Measurements from ENCODE around the gene SLX4. TPM values are rescaled to one million over a fixed set of nuclear protein-coding genes. Genes with fewer than 3 reads are reported as not detected.

SLX4 gene
- polyA plus RNA-seq, 2 of the 4 experiments (the other 2 are of a cell fraction), result 3.0 to 5.0 TPM

DNA sequence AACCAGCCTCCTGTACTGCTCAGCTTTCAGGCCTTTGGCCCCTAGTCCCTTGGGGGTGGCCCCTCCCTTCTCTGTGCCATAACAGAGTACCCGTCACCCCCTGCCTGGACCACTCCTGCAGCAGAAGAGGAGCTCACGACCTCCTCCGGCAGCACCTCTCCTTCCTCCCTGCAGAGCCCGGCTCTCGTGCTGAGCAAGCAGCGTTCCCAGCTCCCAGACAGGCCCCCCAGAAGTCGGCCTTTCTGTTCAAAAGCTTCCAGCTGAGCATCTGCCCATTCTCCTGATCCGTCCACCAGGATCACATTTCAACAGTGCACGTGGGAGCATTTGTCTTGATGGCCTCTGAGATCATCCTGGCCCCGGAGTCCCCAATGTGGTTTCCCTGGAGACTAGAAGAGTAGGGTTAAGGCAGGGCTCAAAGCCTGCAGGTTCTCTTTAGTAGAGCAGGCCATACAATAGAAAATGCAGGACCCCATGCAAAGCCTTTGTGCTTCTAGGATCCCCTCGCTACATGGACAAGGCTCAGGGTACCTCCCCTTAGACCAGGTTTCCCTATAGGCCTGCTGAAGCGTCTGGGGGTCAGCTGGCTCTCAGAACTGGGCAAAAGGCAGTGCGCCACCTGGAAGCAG lies 69.8 kb downstream of the SLX4 start:
- no peak overlapping the region for H3K27ac ChIP-seq
- FAIRE-seq (no peak), DNase-seq (ENCODE audit: low read depth in 1 of 2, low spot score in 1 of 2) (no peak), ATAC-seq (no peak; a peak in 1 of 6 replicates)
- CTCF ChIA-PET, result interaction anchor here (0.9 to 1.3 kb wide), 3 partner anchors 8 to 24 kb away, joined by 3 to 5 read pairs (median 3); no protein-coding TSS in a partner anchor
- no peak overlapping the region for H3K4me2 ChIP-seq
- 82% methylated on average over 11 of the region's 13 CpGs for WGBS (ENCODE audit: missing lambda C conversion rate)
- H3K4me3 ChIP-seq, result no peak overlapping the region
- no peaks in the 10 kb centered on the region for H3K9me3 ChIP-seq
- POLR2A ChIA-PET, result no interaction called here
- no peak for TF ChIP-seq JUN (IDR thresholded peaks at IDR 0.05)
- TF ChIP-seq TP53 (CRISPR knock-in tag; IDR thresholded peaks at IDR 0.05), result no peak
- TF ChIP-seq, protein P1, sequence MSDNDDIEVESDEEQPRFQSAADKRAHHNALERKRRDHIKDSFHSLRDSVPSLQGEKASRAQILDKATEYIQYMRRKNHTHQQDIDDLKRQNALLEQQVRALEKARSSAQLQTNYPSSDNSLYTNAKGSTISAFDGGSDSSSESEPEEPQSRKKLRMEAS (IDR thresholded peaks at IDR 0.05), result no peak
- TF ChIP-seq ZFP36 (IDR thresholded peaks at IDR 0.05; ENCODE audit: borderline replicate concordance, partially characterized antibody), result no peak
- no peak for TF ChIP-seq HOXB13 (CRISPR knock-in tag; IDR thresholded peaks at IDR 0.05; ENCODE audit: low read depth)
- no peak for TF ChIP-seq KDM1A (IDR thresholded peaks at IDR 0.05; ENCODE audit: low read depth)
- no peak for TF ChIP-seq ZC3H11A (IDR thresholded peaks at IDR 0.05)
- TF ChIP-seq TFCP2L1 (CRISPR knock-in tag; IDR thresholded peaks at IDR 0.05), result no peak
- TF ChIP-seq HOXB5 (CRISPR knock-in tag; IDR thresholded peaks at IDR 0.05), result no peak
- no peak for TF ChIP-seq FOSL2 (IDR thresholded peaks at IDR 0.05)
- no peak for TF ChIP-seq FOSL2 (CRISPR knock-in tag; IDR thresholded peaks at IDR 0.05)
- H3K4me1 ChIP-seq, result no peaks in the 10 kb centered on the region

DNA sequence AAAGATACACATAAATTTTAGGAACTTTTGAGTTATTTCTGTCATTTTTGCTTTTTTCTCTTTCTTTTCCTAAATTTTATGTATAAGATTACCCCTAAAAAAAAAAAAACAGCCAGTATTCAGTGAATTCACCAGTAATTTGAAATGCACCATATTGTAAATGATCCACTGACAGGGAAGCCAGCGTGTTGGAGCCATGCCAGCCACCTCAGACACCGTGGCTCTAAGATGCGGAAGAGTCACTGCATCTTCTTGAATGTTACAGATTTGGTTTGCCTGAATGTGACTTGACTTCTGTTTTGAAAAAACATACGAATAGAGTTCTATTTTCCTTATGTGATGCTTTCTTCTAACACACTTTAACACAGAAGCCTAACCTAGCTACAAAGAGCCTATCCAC lies 73.2 kb downstream of the SLX4 start:
- H3K4me3 ChIP-seq, result no peak overlapping the region
- ChIA-PET POLR2A (no interaction called here), CTCF (interaction anchor here (1.0 kb wide), 1 partner anchor 10 kb away, joined by 3 read pairs; no protein-coding TSS in a partner anchor)
- ATAC-seq (no peak), DNase-seq (ENCODE audit: low read depth in 1 of 2, low spot score in 1 of 2) (no peak), FAIRE-seq (no peak)
- no peaks in the 10 kb centered on the region for H3K4me1 ChIP-seq
- TF ChIP-seq MYC (IDR thresholded peaks at IDR 0.05; ENCODE audit: borderline replicate concordance, low read length) (no peak), CHD2 (IDR thresholded peaks at IDR 0.05; ENCODE audit: low read length, partially characterized antibody) (no peak)
- WGBS (ENCODE audit: missing lambda C conversion rate), result 81% methylated on average over 4 of the region's 4 CpGs
- no peak overlapping the region for H3K27ac ChIP-seq
- H3K9me3 ChIP-seq, result no peaks in the 10 kb centered on the region
- no peak overlapping the region for H3K4me2 ChIP-seq

DNA sequence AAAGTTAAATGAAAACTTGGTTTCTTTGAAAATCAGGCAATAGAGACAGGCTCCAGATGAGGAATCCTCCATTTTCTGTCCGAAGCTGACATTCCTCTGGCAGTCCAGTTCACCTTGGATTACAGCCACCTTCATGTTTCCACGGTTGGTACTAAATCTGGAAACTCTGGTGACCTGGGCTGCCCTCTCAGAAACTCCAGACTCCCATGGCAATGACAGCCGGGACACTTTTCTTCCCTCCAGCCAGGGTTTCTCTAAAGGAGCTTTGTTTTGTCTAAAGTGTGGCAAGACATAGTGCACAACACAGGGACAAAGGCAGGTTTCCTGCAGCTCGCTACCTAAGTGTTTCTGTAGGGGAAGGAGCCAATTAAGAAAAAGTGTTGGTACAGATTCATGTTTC lies 74.6 kb downstream of the SLX4 start:
- H3K4me3 ChIP-seq, result no peak overlapping the region
- ATAC-seq (no peak), FAIRE-seq (no peak), DNase-seq (ENCODE audit: low read depth in 1 of 2, low spot score in 1 of 2) (no peak)
- no peak overlapping the region for H3K4me2 ChIP-seq
- no peaks in the 10 kb centered on the region for H3K4me1 ChIP-seq
- H3K9me3 ChIP-seq, result no peaks in the 10 kb centered on the region
- CTCF ChIA-PET, result interaction anchor here (1.0 to 1.9 kb wide), 2 partner anchors 10 to 12 kb away, joined by 4 to 10 read pairs; no protein-coding TSS in a partner anchor
- TF ChIP-seq GATA3 (IDR thresholded peaks at IDR 0.05; ENCODE audit: borderline replicate concordance), result no peak
- no peak for TF ChIP-seq ZSCAN20 (CRISPR knock-in tag; IDR thresholded peaks at IDR 0.05)
- H3K27ac ChIP-seq, result no peak overlapping the region
- WGBS (ENCODE audit: missing lambda C conversion rate), result 76% methylated on average over 4 of the region's 4 CpGs
- POLR2A ChIA-PET, result no interaction called here

DNA sequence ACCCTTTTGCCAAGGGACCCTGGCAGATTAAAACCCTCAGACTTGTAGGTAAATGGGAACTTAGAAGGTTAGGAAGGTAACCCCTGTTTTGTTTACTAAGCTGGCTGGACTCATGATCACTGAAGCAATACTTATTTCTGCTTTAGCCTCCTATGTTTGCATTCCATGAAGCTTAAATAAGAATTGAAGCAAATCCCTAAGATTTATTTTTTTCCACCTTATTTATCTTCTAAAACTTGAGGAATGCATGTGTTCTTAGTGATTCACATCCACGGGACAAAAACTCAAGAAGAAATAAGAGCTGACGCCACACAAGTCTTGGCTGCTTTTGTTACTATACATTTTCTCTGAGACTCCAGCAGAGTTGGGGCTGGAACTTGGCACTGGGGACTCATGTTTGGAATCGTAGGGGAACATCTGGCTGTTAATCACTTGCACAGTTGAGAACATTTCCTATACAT lies 75.1 kb downstream of the SLX4 start:
- H3K9me3 ChIP-seq, result no peaks in the 10 kb centered on the region
- ATAC-seq (no peak), FAIRE-seq (no peak)

More for the DNA sequence above, 75.1 kb downstream of the SLX4 start:
- ChIA-PET POLR2A (no interaction called here), CTCF (interaction anchor here (1.9 kb wide), 1 partner anchor 9 kb away, joined by 10 read pairs; no protein-coding TSS in a partner anchor)
- no peak overlapping the region for H3K4me2 ChIP-seq
- H3K4me3 ChIP-seq, result no peak overlapping the region
- TF ChIP-seq ZFP36 (IDR thresholded peaks at IDR 0.05; ENCODE audit: borderline replicate concordance, partially characterized antibody) (no peak), EHF (CRISPR knock-in tag; IDR thresholded peaks at IDR 0.05) (no peak), HEYL (CRISPR knock-in tag; IDR thresholded peaks at IDR 0.05) (no peak), ESRRA (IDR thresholded peaks at IDR 0.05; ENCODE audit: borderline replicate concordance, low read length) (no peak), TFCP2L1 (CRISPR knock-in tag; IDR thresholded peaks at IDR 0.05) (no peak), TP53 (CRISPR knock-in tag; IDR thresholded peaks at IDR 0.05) (no peak), NPAS2 (CRISPR knock-in tag; IDR thresholded peaks at IDR 0.05; ENCODE audit: borderline replicate concordance) (no peak), MYC (IDR thresholded peaks at IDR 0.05; ENCODE audit: borderline replicate concordance, low read length) (no peak), SMC3 (IDR thresholded peaks at IDR 0.05) (no peak), RCOR1 (IDR thresholded peaks at IDR 0.05; ENCODE audit: low read depth, low read length) (no peak), EHMT2 (IDR thresholded peaks at IDR 0.05; ENCODE audit: low read depth) (no peak)
- TF ChIP-seq, protein P2, sequence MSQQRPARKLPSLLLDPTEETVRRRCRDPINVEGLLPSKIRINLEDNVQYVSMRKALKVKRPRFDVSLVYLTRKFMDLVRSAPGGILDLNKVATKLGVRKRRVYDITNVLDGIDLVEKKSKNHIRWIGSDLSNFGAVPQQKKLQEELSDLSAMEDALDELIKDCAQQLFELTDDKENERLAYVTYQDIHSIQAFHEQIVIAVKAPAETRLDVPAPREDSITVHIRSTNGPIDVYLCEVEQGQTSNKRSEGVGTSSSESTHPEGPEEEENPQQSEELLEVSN (IDR thresholded peaks at IDR 0.05; ENCODE audit: borderline replicate concordance, low read depth), result no peak
- TF ChIP-seq, protein P3, sequence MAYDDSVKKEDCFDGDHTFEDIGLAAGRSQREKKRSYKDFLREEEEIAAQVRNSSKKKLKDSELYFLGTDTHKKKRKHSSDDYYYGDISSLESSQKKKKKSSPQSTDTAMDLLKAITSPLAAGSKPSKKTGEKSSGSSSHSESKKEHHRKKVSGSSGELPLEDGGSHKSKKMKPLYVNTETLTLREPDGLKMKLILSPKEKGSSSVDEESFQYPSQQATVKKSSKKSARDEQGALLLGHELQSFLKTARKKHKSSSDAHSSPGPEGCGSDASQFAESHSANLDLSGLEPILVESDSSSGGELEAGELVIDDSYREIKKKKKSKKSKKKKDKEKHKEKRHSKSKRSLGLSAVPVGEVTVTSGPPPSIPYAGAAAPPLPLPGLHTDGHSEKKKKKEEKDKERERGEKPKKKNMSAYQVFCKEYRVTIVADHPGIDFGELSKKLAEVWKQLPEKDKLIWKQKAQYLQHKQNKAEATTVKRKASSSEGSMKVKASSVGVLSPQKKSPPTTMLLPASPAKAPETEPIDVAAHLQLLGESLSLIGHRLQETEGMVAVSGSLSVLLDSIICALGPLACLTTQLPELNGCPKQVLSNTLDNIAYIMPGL (CRISPR knock-in tag; IDR thresholded peaks at IDR 0.05; ENCODE audit: borderline replicate concordance), result no peak
- TF ChIP-seq, protein P4, sequence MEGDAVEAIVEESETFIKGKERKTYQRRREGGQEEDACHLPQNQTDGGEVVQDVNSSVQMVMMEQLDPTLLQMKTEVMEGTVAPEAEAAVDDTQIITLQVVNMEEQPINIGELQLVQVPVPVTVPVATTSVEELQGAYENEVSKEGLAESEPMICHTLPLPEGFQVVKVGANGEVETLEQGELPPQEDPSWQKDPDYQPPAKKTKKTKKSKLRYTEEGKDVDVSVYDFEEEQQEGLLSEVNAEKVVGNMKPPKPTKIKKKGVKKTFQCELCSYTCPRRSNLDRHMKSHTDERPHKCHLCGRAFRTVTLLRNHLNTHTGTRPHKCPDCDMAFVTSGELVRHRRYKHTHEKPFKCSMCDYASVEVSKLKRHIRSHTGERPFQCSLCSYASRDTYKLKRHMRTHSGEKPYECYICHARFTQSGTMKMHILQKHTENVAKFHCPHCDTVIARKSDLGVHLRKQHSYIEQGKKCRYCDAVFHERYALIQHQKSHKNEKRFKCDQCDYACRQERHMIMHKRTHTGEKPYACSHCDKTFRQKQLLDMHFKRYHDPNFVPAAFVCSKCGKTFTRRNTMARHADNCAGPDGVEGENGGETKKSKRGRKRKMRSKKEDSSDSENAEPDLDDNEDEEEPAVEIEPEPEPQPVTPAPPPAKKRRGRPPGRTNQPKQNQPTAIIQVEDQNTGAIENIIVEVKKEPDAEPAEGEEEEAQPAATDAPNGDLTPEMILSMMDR (IDR thresholded peaks at IDR 0.05), result no peak
- H3K27ac ChIP-seq, result no peak overlapping the region
- no peak for DNase-seq (ENCODE audit: low read depth in 1 of 2, low spot score in 1 of 2)
- WGBS (ENCODE audit: missing lambda C conversion rate), result 85% methylated on average over 3 of the region's 3 CpGs
- no peaks in the 10 kb centered on the region for H3K4me1 ChIP-seq
